Measurements from ENCODE around the gene NLN.

GRCh38 chr5:65817931-65818330, 95.9 kb downstream of the NLN start:
- no peak for TF ChIP-seq CTCF (IDR thresholded peaks at IDR 0.05; ENCODE audit: low read length)
- TF ChIP-seq EZH2 (optimal IDR thresholded peaks at IDR 0.05; ENCODE audit: low read depth, low read length) = no peak
- TF ChIP-seq EZH2phosphoT487 (IDR thresholded peaks at IDR 0.05; ENCODE audit: low read length) = no peak
